AG08395 (cell line): ENCODE measurements around the gene ELMO1.

Source experiments
- DNase-seq: peaks from one replicate; pipeline ENCODE4 v3.0.0; 2012; ENCODE audit warnings: mixed read lengths, low spot score

ELMO1 gene

GRCh38 chr7:37344886-37345579, 103.6 kb downstream of the ELMO1 start:
- no peak for DNase-seq

- no peak for DNase-seq
Observed at GRCh38 chr7:37342688-37343471, 105.8 kb downstream of the ELMO1 start.

GRCh38 chr7:37342176-37342687, 106.4 kb downstream of the ELMO1 start:
- no peak for DNase-seq

GRCh38 chr7:37341033-37341630, 107.5 kb downstream of the ELMO1 start:
- DNase-seq = no peak

- DNase-seq = no peak
Observed at GRCh38 chr7:37338966-37339365, 109.7 kb downstream of the ELMO1 start.

GRCh38 chr7:37337522-37337921, 111.1 kb downstream of the ELMO1 start:
- no peak for DNase-seq

- DNase-seq = no peak
Observed at GRCh38 chr7:37336259-37336658, 112.4 kb downstream of the ELMO1 start.

GRCh38 chr7:37333075-37333474, 115.6 kb downstream of the ELMO1 start:
- DNase-seq = no peak

GRCh38 chr7:37332243-37333016, 116.2 kb downstream of the ELMO1 start:
- no peak for DNase-seq

GRCh38 chr7:37330775-37331174, 117.9 kb downstream of the ELMO1 start:
- DNase-seq = no peak

GRCh38 chr7:37329940-37330339, 118.7 kb downstream of the ELMO1 start:
- DNase-seq = no peak

- DNase-seq = no peak
Observed at GRCh38 chr7:37327288-37327687, 121.4 kb downstream of the ELMO1 start.

GRCh38 chr7:37323966-37324365, 124.7 kb downstream of the ELMO1 start:
- no peak for DNase-seq

GRCh38 chr7:37322831-37323230, 125.8 kb downstream of the ELMO1 start:
- DNase-seq = no peak

GRCh38 chr7:37320848-37321468, 127.7 kb downstream of the ELMO1 start:
- DNase-seq = no peak

GRCh38 chr7:37320140-37320847, 128.4 kb downstream of the ELMO1 start:
- no peak for DNase-seq

- no peak for DNase-seq
Observed at GRCh38 chr7:37318541-37318940, 130.1 kb downstream of the ELMO1 start.

- DNase-seq = no peak
Observed at GRCh38 chr7:37315772-37316715, 132.6 kb downstream of the ELMO1 start.

- DNase-seq = no peak
Observed at GRCh38 chr7:37312608-37313007, 136.1 kb downstream of the ELMO1 start.

- no peak for DNase-seq
Observed at GRCh38 chr7:37311355-37311754, 137.3 kb downstream of the ELMO1 start.
